Activated effector memory CD4-positive, alpha-beta T cell treated with anti-CD3 and anti-CD28 coated beads, Interleukin-2, amount 50 U/mL, for 16 hours (primary cell): Measurements from ENCODE around the gene SLAIN1.

Experiments used
- DNase-seq: peaks from one replicate; pipeline ENCODE4 v3.0.0-alpha.2; 2020

Gene SLAIN1

GRCh38 chr13:77760893-77761292, 63.4 kb downstream of the SLAIN1 start:
- DNase-seq = no peak

GRCh38 chr13:77767413-77767812, 69.9 kb downstream of the SLAIN1 start:
- no peak for DNase-seq

GRCh38 chr13:77774181-77774580, 76.7 kb downstream of the SLAIN1 start:
- DNase-seq = no peak

- no peak for DNase-seq
These were observed 79.2 kb downstream of the SLAIN1 start for GRCh38 chr13:77776704-77777103.

DNA sequence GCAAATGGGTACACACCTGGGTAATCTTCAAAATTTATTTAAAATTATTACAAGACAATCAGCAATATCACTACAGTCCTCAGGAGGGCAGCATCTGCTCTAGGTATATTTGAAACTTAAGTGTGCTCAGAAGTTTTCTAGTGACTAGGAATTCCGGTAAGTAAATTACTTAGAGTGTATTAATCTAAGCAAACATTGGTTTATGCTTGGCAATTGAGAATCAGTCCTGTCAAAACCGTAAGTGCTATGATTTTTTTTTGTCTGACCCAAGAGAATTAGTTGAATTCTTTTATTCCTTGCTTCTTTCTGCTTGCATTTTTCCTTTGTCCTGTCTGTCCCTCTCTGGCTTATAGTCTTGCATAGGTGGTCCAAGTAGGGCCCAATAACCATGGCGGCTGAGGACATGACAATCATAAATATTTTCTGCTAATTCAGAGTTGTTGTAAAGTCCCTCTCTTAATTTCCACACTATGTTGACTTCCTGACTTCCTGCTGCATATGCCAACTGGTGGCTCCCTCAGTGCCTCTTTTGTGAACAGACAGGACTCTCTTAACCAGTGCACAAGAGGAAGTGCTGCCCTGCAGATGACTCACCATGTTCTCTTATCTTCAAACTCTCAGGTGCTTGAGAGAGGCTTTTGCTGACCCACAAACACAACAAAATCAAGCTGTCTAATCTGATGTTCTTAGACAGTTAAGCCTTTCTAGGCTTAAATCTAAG, 82.2 kb downstream of the SLAIN1 start:
- no peak for DNase-seq

- DNase-seq = no peak
These were observed 84.3 kb downstream of the SLAIN1 start for GRCh38 chr13:77781808-77782207.

DNA sequence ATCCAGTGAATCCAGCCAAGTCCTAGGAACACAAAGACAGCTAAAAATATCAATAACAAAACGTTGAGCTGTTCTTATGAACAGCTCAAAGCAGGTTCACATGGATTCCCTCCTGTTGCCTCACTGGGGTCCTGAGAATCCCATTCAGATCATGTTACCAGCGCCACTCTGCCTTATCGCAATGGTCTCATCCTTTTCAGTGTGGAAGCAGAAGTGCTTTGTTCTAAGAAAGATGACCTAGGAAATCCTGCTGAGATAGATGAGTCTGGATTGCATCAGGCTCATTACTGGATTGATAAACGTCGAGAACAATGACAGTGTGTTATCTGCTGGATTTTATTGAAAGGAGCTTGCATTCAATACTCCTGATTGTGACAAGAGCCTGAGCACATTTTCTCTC, 87.0 kb downstream of the SLAIN1 start:
- DNase-seq = no peak

DNA sequence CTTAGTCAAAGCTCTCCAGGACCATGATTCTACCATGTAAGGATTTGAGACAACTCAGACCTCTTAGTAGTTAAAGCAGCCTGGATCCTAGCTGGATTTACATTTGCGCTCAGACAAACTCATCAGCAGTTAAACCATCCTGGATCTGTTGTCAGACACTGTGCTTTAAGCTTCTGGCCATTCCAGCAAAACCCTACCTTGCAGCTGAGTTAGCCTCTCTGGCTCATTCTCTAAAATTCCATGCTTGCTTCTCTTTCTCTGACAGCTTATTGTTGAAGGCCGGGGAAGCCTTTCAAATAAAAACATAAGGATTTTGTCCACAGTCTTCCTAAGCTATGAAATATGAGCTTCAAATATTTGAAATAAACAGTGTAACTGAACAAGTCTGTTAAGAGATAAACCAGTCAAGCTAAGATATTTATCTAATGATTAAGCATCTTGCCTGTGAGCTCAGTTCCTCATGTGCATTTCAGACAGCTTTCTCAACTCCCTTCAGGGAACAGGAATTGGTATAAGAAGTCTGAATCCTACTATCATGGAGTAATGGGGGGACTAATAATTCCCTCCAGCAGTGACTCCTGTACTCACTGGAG, 89.3 kb downstream of the SLAIN1 start:
- DNase-seq = no peak

DNA sequence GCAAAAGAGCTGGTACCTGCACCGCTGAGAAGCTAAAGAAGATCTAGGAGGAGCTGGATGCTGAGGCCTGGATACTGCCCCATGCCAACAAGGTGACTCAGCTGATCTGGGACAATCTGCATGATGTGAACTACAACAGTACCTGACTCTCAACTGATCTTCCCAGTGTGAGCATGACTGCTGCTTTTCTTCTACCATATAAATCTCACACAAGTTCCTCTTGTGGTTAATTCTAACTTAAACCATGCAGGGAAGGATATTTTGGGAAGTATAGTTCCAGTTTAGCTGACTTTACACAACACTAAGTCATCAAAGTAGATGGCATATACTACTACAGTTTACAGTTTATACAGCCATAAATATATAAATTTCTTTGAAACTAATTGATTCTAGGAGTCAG, 91.9 kb downstream of the SLAIN1 start:
- DNase-seq = no peak

DNA sequence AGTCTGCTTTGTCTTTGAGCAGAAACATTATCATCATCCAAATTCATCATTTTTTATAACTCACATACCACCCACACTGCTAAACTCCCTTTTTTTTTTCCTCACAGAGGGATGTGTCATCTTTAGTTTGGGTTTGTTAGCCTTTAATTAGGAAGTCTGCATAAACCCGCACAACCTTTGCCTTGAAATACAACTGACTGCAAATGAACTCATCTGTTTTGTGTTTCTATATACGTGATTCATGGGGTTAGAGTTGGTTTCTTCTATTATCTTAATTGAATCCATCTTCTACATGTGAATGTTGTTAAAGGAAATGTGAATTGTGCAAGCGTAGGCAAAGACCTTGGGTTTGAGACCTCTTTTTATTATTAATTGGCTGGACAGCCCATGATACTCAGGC, 102.7 kb downstream of the SLAIN1 start:
- DNase-seq = no peak

DNA sequence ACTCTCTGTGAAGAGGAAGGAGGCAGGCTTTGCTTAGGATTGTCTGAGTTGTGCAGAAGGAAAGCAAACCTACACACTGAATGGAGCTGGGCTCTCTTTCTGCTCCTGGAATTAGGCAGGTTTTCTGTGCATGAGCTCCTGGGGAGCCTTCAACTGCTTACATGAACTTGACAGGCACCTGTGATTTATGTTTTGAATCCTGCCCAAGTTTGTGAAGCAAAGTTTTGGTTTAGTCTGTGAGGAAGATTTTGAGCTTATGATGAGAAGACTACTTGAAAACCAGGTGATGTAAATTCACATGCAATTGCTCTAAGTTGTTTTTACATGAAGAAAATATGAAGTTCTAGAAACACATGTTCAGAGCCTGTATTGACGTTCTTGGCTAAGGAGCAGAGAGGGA, 109.0 kb downstream of the SLAIN1 start:
- DNase-seq = no peak

DNA sequence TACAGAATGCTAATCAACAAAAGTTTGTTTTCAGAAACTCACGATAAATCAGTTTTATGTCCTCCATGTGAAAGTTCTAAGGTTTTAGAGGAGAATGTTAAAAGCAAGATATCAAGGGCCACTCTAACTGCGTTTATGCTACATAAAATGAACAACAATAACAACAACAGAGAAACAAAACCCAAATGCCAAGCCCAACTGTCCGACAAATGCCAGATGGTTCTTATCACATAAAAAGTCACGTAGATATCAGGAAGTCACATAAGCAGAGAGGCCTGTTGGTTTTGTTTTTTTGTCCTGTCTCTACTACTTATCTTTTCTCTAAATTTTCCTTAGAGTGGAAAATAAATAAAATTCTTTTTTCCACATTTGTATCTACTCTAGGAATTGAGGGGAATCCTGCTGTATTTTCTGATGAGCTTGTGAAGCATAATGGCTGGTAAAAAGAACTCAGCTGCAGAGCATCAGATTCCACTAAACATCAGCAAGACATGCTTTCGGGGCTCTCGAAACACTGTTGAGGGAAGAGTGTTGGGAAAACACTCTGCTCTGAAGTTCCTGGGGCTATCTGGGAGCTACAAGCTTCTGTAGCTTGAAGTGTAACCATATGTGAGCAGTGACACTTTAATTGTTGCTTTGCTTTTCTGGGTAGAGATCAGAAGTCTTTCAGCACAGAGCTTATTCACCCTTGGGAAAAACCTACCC, 110.1 kb downstream of the SLAIN1 start:
- DNase-seq = no peak

DNA sequence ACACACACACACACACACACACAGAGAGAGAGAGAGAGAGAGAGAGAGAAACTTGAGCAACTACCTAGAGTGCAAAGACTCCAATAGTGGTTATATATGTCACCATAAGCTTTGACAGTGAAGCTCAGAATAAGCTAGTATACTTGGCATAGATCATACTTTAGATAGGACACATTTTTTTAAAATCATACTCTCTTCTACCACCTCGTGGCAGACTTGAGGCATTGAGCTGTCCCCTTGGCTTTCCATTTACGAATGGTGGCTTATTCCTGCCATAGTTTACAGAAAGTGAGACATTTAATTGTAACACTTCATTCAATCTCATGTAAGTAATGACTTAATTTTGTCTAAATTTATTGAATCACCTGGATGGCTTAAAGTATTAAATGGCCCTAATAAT, 112.9 kb downstream of the SLAIN1 start:
- DNase-seq = no peak

DNA sequence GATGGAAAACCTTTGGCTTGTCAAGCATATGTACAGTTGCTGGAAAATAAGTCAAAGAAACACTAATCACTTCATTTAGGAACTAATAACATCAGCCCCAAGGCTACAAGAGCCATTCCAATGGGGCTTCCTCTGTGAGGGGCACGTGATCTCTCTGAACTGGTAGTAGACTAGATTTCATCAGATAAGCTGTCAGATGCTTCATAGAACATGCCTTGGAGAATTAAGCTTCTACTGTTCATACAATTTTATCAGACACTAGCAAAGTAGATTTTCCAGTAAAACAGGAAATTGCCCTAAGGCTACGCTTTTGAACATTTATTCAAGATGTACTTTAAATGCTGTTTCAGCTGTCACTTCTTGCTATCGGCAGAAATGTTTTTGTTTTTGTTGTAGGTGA, 113.4 kb downstream of the SLAIN1 start:
- DNase-seq = no peak

DNA sequence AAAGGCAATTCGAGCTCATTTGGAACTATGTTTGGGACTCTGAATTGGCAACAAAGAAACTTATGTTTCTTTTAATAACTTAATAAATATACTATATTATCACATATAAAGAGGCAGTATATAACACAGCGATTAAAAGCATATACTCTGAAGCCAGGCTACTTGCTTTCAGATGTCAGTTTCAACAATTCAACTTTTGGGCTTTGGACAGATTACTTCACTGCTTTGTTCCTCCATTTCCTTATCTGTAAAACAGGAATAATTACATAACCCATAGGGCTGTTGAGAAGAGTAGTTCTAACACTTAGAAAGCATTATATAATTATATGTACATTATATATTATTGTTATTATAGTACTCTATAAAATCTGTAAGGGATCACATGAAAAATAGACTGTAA, 113.9 kb downstream of the SLAIN1 start:
- no peak for DNase-seq

DNA sequence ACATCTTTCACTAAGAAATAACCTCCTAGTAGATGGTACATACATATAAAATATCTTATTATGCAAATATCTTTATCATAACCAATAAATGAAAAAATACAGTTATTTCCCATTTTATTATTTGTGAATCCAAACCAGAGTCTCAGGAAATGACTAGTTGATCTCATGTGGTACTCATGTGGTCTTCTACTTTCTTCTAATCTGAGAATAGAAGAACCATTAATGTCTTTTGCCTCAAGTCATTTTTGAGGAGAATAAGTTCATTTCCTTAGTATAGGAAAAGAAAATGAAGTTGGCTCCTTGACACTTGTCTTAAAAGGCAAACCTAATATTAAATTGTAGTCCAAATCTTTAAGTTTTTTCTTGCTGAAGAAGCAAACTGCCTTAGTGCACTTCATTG, 114.5 kb downstream of the SLAIN1 start:
- DNase-seq = no peak
